Retinal pigment epithelial cell (primary cell): Measurements from ENCODE around the gene ANGPTL2.

Experiments
- DNase-seq: peaks from one replicate; pipeline ENCODE4 v3.0.0-alpha.2; 2010; ENCODE audit warnings: low read depth
- H3K4me3 ChIP-seq: 2 replicates; pipeline ENCODE4 v1.5.1; 2011; ENCODE audit warnings: mild to moderate bottlenecking, low read length, control low read depth, moderate library complexity
- CTCF ChIP-seq: conservative IDR thresholded peaks from 2 replicates; pipeline ENCODE4 v1.5.1; 2011; ENCODE audit warnings: low read depth, low read length, control low read depth, inconsistent platforms

ANGPTL2 gene

GRCh38 chr9:127078988-127079387 is 43.4 kb downstream of the ANGPTL2 start:
- TF ChIP-seq CTCF, result no peak
- no peak for DNase-seq
- no peak overlapping the region for H3K4me3 ChIP-seq

GRCh38 chr9:127078336-127078735 is 44.1 kb downstream of the ANGPTL2 start:
- DNase-seq, result no peak
- no peak for TF ChIP-seq CTCF
- H3K4me3 ChIP-seq, result no peak overlapping the region

GRCh38 chr9:127077644-127077946 is 44.8 kb downstream of the ANGPTL2 start:
- no peak overlapping the region for H3K4me3 ChIP-seq
- no peak for TF ChIP-seq CTCF
- no peak for DNase-seq

- no peak for TF ChIP-seq CTCF
- no peak overlapping the region for H3K4me3 ChIP-seq
- DNase-seq, result no peak
Measured at GRCh38 chr9:127076860-127077643, 45.4 kb downstream of the ANGPTL2 start.

GRCh38 chr9:127075624-127076372 is 46.6 kb downstream of the ANGPTL2 start:
- no peak for DNase-seq
- no peak for TF ChIP-seq CTCF
- no peak overlapping the region for H3K4me3 ChIP-seq

GRCh38 chr9:127074561-127075548 is 47.6 kb downstream of the ANGPTL2 start:
- no peak for TF ChIP-seq CTCF
- H3K4me3 ChIP-seq, result no peak overlapping the region
- no peak for DNase-seq
